Activated B cell treated with CpG ODN at 0.5 μM for 24 hours (primary cell): ENCODE results near the gene ORC1. TPM values are rescaled to one million over a fixed set of nuclear protein-coding genes. Genes with fewer than 3 reads are reported as not detected.

Source experiments
- ATAC-seq: fragments of 200-7000 bp; cut with Tn5 transposase; one replicate; pipeline ENCODE4 v1.10.0; 2021; ENCODE audit warnings: low read depth, mild to moderate bottlenecking, moderate library complexity
- CTCF ChIA-PET: fragments of 350-600 bp; sonication (Branson Sonifier 250); formaldehyde crosslinking; loops from one replicate; lab custom pipeline; 2021; ENCODE audit warnings: antibody characterized with exemption; lab: Charles Lee
- POLR2A ChIA-PET: fragments of 350-600 bp; sonication (Branson Sonifier 250); formaldehyde crosslinking; loops from one replicate; lab custom pipeline; 2021; ENCODE audit warnings: antibody characterized with exemption; lab: Charles Lee
- DNase-seq: peaks from one replicate; pipeline ENCODE4 v3.0.0; 2022
- H3K27ac Mint-ChIP-seq: one replicate; pipeline ENCODE4 v1.8.0; 2020; ENCODE audit warnings: mixed read lengths
- H3K27me3 Mint-ChIP-seq: one replicate; pipeline ENCODE4 v1.8.0; 2021; ENCODE audit warnings: mixed read lengths
- H3K36me3 Mint-ChIP-seq: one replicate; pipeline ENCODE4 v1.8.0; 2021; ENCODE audit warnings: low read depth, mixed read lengths
- H3K4me1 Mint-ChIP-seq: one replicate; pipeline ENCODE4 v1.8.0; 2021; ENCODE audit warnings: mixed read lengths
- H3K4me3 Mint-ChIP-seq: one replicate; pipeline ENCODE4 v1.8.0; 2020; ENCODE audit warnings: mild to moderate bottlenecking, mixed read lengths
- H3K9me3 Mint-ChIP-seq: one replicate; pipeline ENCODE4 v1.8.0; 2020; ENCODE audit warnings: mixed read lengths
- intact Hi-C: fragments of 100-400 bp; cut with micrococcal nuclease; formaldehyde crosslinking; loops from one replicate; pipeline ENCODE4 v1.15.1; 2024
- total RNA-seq: library from RNA; stranded (reverse); gene quantifications from 2 replicates; pipeline ENCODE4 v1.2.3, GENCODE V29; 2022
- TF ChIP-seq, protein P1 (sequence below): fragments of 200-600 bp; IDR thresholded peaks from one replicate; pipeline ENCODE4 v1.8.0; 2022; ENCODE audit warnings: antibody characterized with exemption, mild to moderate bottlenecking

Gene ORC1
- total RNA-seq, 1 donor from 2014 or later = 3.2 TPM

DNA sequence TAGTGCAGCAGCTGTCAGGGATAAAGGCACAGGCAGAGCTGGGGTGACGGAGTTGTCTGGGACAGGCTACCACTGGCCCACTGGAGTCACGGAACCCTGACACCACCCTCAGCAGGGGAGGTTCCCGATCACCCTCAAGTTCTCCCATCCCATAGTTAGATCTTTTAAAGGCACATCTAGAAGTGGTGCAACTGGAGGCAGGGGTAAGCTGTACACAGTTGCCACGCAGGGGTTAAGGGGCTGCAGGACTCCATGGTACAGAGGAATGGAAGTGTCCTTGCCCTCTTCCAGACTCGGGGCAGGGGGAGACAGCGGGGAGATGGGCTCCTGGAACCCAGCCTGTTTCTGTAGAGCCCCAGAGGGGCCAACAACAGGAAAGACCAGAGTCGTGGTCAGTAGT is 51.5 kb downstream of the ORC1 start:
- TF ChIP-seq, protein P1, sequence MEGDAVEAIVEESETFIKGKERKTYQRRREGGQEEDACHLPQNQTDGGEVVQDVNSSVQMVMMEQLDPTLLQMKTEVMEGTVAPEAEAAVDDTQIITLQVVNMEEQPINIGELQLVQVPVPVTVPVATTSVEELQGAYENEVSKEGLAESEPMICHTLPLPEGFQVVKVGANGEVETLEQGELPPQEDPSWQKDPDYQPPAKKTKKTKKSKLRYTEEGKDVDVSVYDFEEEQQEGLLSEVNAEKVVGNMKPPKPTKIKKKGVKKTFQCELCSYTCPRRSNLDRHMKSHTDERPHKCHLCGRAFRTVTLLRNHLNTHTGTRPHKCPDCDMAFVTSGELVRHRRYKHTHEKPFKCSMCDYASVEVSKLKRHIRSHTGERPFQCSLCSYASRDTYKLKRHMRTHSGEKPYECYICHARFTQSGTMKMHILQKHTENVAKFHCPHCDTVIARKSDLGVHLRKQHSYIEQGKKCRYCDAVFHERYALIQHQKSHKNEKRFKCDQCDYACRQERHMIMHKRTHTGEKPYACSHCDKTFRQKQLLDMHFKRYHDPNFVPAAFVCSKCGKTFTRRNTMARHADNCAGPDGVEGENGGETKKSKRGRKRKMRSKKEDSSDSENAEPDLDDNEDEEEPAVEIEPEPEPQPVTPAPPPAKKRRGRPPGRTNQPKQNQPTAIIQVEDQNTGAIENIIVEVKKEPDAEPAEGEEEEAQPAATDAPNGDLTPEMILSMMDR = no peak
- POLR2A ChIA-PET = no interaction called here
- no peak overlapping the region for H3K27ac Mint-ChIP-seq
- ATAC-seq (no peak), DNase-seq (no peak)
- intact Hi-C loops = no loop called here
- CTCF ChIA-PET = no interaction called here
- peaks cover 69% of the 10 kb centered on the region for H3K36me3 Mint-ChIP-seq
- no peaks in the 10 kb centered on the region for H3K27me3 Mint-ChIP-seq
- H3K4me1 Mint-ChIP-seq = no peaks in the 10 kb centered on the region
- no peaks in the 10 kb centered on the region for H3K9me3 Mint-ChIP-seq
- no peak overlapping the region for H3K4me3 Mint-ChIP-seq

DNA sequence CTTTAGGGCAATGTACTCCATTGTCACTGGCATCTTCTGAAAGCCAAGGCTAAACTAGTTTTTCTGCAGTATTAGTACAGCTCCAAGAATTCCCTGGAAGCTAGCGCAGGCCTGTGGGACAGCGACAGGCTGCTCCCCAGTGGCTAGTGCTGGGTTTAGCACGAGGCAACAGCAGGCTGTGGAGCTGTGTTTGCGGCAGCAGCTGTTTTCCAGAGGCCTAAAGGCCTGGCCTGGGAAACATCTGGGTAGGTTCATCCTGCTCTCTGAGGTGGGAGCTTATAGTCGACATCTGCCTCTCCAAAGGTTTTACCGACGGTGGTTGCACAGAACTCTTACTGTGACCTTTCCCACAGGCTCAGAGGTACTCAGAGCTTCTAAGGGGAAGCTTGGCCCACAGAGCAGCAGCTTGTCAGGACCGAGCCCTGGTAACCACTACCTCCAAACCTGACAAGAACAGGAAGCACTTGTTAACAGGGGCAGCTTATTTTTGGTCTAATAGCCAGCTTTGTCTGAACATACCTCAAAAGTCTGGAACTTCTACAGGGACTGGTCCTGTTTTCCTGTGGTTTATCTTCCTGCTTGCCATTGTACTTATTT is 55.4 kb downstream of the ORC1 start:
- Mint-ChIP-seq H3K27ac (peak overlapping the region; percentile 41), H3K4me1 (no peaks in the 10 kb centered on the region), H3K36me3 (peaks cover 30% of the 10 kb centered on the region), H3K4me3 (no peak overlapping the region), H3K9me3 (no peaks in the 10 kb centered on the region), H3K27me3 (no peaks in the 10 kb centered on the region)
- no peak for ATAC-seq
- ChIA-PET CTCF (no interaction called here), POLR2A (interaction anchor here (0.5 kb wide), 1 partner anchor 372 kb away, joined by 4 read pairs; no protein-coding TSS in a partner anchor)
- TF ChIP-seq, protein P1 = no peak
- no peak for DNase-seq
- intact Hi-C loops = no loop called here

DNA sequence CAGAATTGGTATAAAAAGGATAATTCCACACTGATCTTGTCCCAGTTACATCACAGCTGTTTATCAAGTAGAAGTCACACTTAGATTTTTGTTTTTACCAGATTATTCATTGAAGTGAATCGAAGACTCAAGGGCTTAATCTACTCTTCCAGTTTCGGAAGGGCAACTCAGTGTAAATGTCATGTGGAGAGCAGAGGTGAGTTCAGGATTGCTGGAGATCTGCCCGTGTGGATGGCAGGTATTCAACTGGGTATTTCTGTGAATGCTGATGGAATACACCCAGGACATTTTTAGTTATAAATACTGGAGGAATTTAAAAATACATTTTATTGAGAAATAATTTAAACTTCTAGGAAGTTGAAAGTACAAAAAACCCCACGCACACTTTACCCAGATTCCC is 57.6 kb downstream of the ORC1 start:
- Mint-ChIP-seq H3K27me3 (no peaks in the 10 kb centered on the region), H3K27ac (no peak overlapping the region), H3K9me3 (no peaks in the 10 kb centered on the region), H3K4me3 (no peak overlapping the region), H3K4me1 (no peaks in the 10 kb centered on the region), H3K36me3 (peaks cover 11% of the 10 kb centered on the region)
- CTCF ChIA-PET = no interaction called here
- POLR2A ChIA-PET = interaction anchor here (0.7 kb wide), 2 partner anchors 556 to 1609 kb away, joined by 4 to 5 read pairs; no protein-coding TSS in a partner anchor
- DNase-seq (no peak), ATAC-seq (no peak)
- intact Hi-C loops = no loop called here
- TF ChIP-seq, protein P1 = no peak

DNA sequence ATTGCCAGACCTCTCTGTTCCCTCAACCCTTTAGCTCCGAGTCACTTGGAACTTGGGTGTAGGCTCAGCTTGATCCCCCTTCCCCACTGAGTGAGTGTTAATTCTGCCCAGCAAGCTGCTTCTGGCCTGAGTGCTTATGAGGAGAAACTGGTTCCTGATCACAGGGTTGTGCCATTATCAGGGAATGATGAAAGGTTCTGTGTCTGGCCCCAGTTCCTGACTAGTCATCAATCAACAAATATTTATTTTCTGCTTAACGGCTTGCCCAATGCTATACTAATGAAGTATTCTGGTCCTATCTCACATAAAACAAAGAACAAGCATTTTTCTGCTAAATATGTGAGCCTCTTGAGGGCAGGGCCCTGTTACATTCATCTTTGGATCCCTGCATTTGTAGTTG is 59.0 kb downstream of the ORC1 start:
- no peaks in the 10 kb centered on the region for H3K9me3 Mint-ChIP-seq
- CTCF ChIA-PET = no interaction called here
- TF ChIP-seq, protein P1 = no peak
- no peak overlapping the region for H3K4me3 Mint-ChIP-seq
- ATAC-seq = no peak
- intact Hi-C loops = no loop called here
- POLR2A ChIA-PET = no interaction called here
- DNase-seq = no peak
- H3K27me3 Mint-ChIP-seq = no peaks in the 10 kb centered on the region
- no peak overlapping the region for H3K27ac Mint-ChIP-seq
- H3K36me3 Mint-ChIP-seq = peaks cover under 1% of the 10 kb centered on the region
- no peaks in the 10 kb centered on the region for H3K4me1 Mint-ChIP-seq

DNA sequence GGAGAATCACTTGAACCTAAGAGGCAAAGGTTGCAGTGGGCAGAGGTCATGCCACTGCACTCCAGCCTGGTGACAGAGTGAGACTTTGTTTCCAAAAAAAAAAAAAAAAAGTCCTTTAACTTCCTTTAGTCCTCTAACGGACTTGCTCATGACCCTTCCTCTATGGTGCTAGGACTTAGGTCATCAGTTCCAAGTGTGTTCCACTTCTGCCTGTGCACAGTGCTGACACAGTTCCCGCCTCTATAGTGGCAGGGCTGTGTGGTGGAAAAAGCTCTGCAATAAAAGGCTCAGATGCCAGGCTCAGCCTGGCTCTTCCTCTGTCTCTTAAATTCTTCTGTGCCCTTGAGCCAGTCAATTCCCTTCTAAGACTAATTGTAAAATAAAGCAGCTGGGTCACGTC is 60.2 kb downstream of the ORC1 start:
- intact Hi-C loops = no loop called here
- H3K4me1 Mint-ChIP-seq = no peaks in the 10 kb centered on the region
- H3K4me3 Mint-ChIP-seq = no peak overlapping the region
- peaks cover under 1% of the 10 kb centered on the region for H3K27me3 Mint-ChIP-seq
- H3K27ac Mint-ChIP-seq = no peak overlapping the region
- ChIA-PET CTCF (no interaction called here), POLR2A (no interaction called here)
- H3K36me3 Mint-ChIP-seq = no peaks in the 10 kb centered on the region
- H3K9me3 Mint-ChIP-seq = no peaks in the 10 kb centered on the region
- TF ChIP-seq, protein P1 = no peak
- ATAC-seq = no peak
- no peak for DNase-seq
